Lung (tissue), 12 donors: Measurements from ENCODE around the gene COQ7. TPM values are rescaled to one million over a fixed set of nuclear protein-coding genes. Genes with fewer than 3 reads are reported as not detected.
A peak's percentile ranks its signal among the peaks of the same experiment; 100 is the strongest.

Experiments used
- ATAC-seq: fragments of 200-7000 bp; cut with Tn5 transposase; one replicate; pipeline ENCODE4 v1.9.1; 2020; ENCODE audit warnings: moderate number of reproducible peaks; ENCODE audit not compliant: insufficient read depth, low FRiP score
- DNase-seq, 3 donors: peaks; one replicate each; pipeline ENCODE4 v3.0.0-alpha.2; 2013 to 2017
- H3K27ac ChIP-seq, 2 donors: one replicate each; pipeline ENCODE4 v1.5.1; 2013; ENCODE audit warnings: mild to moderate bottlenecking in 2 of 2, moderate library complexity in 2 of 2, control low read depth in 1 of 2, inconsistent platforms in 1 of 2, low read depth in 1 of 2, low read length in 1 of 2
- H3K27me3 ChIP-seq, 3 donors: one replicate each; pipeline ENCODE4 v1.5.1; 2013; ENCODE audit warnings: low read length in 2 of 3; ENCODE audit not compliant: control insufficient read depth in 3 of 3, insufficient read depth in 3 of 3
- H3K36me3 ChIP-seq, 4 donors: one replicate each; pipeline ENCODE4 v1.5.1; 2013; ENCODE audit warnings: low read length in 4 of 4, mild to moderate bottlenecking in 1 of 4, moderate library complexity in 1 of 4; ENCODE audit not compliant: control insufficient read depth in 4 of 4, insufficient read depth in 4 of 4
- H3K4me1 ChIP-seq, 5 donors: one replicate each; pipeline ENCODE4 v1.5.1; 2013; ENCODE audit warnings: low read length in 5 of 5, mild to moderate bottlenecking in 2 of 5, moderate library complexity in 1 of 5; ENCODE audit not compliant: control insufficient read depth in 5 of 5, insufficient read depth in 5 of 5
- H3K4me3 ChIP-seq: one replicate; pipeline ENCODE4 v1.5.1; 2013; ENCODE audit warnings: mild to moderate bottlenecking, control low read depth, moderate library complexity
- H3K9ac ChIP-seq, 2 donors: one replicate each; pipeline ENCODE4 v1.5.1; 2013; ENCODE audit warnings: low read length in 2 of 2, control low read depth in 1 of 2; ENCODE audit not compliant: insufficient read depth in 1 of 2
- H3K9me3 ChIP-seq, 4 donors: one replicate each; pipeline ENCODE4 v1.5.1; 2013; ENCODE audit warnings: low read length in 3 of 4, mild to moderate bottlenecking in 1 of 4, moderate library complexity in 1 of 4; ENCODE audit not compliant: control insufficient read depth in 4 of 4, insufficient read depth in 3 of 4
- CTCF ChIP-seq: IDR thresholded peaks from 2 replicates; pipeline ENCODE4 v1.5.1; 2012; ENCODE audit warnings: mild to moderate bottlenecking; ENCODE audit errors: control extremely low read depth, extremely low read depth
- WGBS, 2 donors: extraction: QIAGEN DNeasy Blood & Tissue Kit; methylation state at CpG; one replicate each; pipeline ENCODE4 v1.1.7; 2013; 5-methylcytosine and 5-hydroxymethylcytosine counted together
- polyA plus RNA-seq, 2 donors: library from polyadenylated mRNA; stranded (reverse); fragments of 200-250 nt; gene quantifications; one replicate each; pipeline ENCODE4 v1.2.1, GENCODE V29; 2013
- total RNA-seq, 2 donors: library from RNA; depleted of rRNA in 1 of 2; stranded (reverse); fragments of >200 nt in 1 of 2; gene quantifications; one replicate each; pipeline ENCODE4 v1.2.1, GENCODE V29; 2014 to 2021
- donor health status: control.
- donor health status: control.
- donor health status: Bipolar disorder and iron deficiency.
- donor health status: healthy.
- donor health status: DM: yes; HTN: yes; CAD: no.

Gene COQ7
- total and polyA plus RNA-seq, 4 donors, result 11.1 to 26.2 (median 18.7) TPM

GRCh38 chr16:19066988-19067348, 446 bp upstream of the COQ7 start:
- Histone ChIP-seq H3K9me3 (no peaks in the 10 kb centered on the region), H3K27me3 (no peaks in the 10 kb centered on the region), H3K4me1 (peaks cover 0 to 8% (median 3%) of the 10 kb centered on the region in 5 donors), H3K4me3 (no peak overlapping the region), H3K36me3 (peaks cover 0 to 4% (median 0%) of the 10 kb centered on the region in 4 donors), H3K27ac (peak overlapping the region; percentile 86 to 99), H3K9ac (peak overlapping the region in 1 of 2 donors; percentile 76)
- ATAC-seq (no peak), DNase-seq (no peak)
- no peak for TF ChIP-seq CTCF
- 60% methylated on average over 9 of the region's 9 CpGs for WGBS, 2 donors

- Histone ChIP-seq H3K36me3 (peaks cover 2 to 8% (median 3%) of the 10 kb centered on the region in 4 donors), H3K4me1 (peaks cover 0 to 8% (median 3%) of the 10 kb centered on the region in 5 donors), H3K9me3 (no peaks in the 10 kb centered on the region), H3K27ac (peak overlapping the region; percentile 99), H3K9ac (peak overlapping the region; percentile 99 to 100), H3K4me3 (peak overlapping the region; percentile 87), H3K27me3 (no peaks in the 10 kb centered on the region)
- TF ChIP-seq CTCF, result no peak
- ATAC-seq, result no peak
- 31 to 34% methylated on average over 19 of the region's 19 CpGs for WGBS, 2 donors
- DNase-seq, result no peak
These were observed 912 bp downstream of the COQ7 start for GRCh38 chr16:19068237-19068815.

- DNase-seq (peak; percentile 27 to 38 (median 28)), ATAC-seq (no peak)
- Histone ChIP-seq H3K9ac (no peak overlapping the region), H3K36me3 (peaks cover 8 to 20% (median 15%) of the 10 kb centered on the region in 4 donors), H3K27ac (no peak overlapping the region), H3K9me3 (no peaks in the 10 kb centered on the region), H3K4me1 (peaks cover 0 to 8% (median 3%) of the 10 kb centered on the region in 5 donors), H3K4me3 (no peak overlapping the region), H3K27me3 (no peaks in the 10 kb centered on the region)
- WGBS, 2 donors, result 80% methylated on average over 21 of the region's 21 CpGs
- peak; percentile 63 for TF ChIP-seq CTCF
These were observed 4.7 kb downstream of the COQ7 start for GRCh38 chr16:19071811-19072777.
